Fibroblast of peridontal ligament (primary cell): ENCODE data around the gene NT5E.

Source experiments
- DNase-seq: peaks from one replicate; pipeline ENCODE4 v3.0.0-alpha.2; 2010; ENCODE audit errors: extremely low read depth

Gene NT5E

DNA sequence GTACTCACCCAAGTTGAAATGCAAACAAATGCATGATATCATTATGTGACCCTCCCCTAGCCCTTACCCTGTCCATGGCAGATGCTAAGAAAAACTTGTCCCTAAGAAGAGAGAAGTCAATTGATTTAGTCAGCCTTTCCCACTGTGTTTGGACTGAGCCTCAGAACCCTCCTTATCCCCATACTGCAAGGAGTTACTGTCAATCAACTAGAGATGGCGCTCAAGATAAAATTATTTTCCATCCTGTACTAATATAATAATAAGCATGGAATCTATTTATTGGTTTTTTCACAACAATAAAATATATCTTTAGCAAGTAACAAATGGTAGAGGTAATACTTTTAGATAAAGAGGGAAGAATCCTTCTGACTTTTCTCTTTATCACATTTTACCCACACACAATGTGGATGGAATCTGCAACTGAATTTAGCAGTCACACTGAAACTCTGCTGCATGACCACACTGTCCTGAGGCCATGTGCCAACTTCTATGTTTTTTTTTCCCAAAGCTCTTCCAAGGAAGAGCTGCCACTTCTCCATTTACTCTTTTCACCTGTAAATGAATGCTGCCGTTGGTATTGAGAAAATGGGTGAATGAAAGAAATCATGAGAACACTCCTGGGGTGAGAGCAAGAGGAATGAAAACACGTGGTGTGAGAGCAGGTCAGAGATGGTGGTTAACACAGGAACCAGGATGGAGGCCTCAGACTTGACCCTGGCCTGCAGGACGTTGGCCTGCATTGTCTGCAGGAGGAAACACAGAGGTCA is 10.5 kb downstream of the NT5E start:
- DNase-seq: peak; percentile 48

- DNase-seq: peak; percentile 72
Measured at GRCh38 chr6:85460921-85461797, 11.3 kb downstream of the NT5E start.

- no peak for DNase-seq
Measured at GRCh38 chr6:85461798-85462170, 11.9 kb downstream of the NT5E start.

DNA sequence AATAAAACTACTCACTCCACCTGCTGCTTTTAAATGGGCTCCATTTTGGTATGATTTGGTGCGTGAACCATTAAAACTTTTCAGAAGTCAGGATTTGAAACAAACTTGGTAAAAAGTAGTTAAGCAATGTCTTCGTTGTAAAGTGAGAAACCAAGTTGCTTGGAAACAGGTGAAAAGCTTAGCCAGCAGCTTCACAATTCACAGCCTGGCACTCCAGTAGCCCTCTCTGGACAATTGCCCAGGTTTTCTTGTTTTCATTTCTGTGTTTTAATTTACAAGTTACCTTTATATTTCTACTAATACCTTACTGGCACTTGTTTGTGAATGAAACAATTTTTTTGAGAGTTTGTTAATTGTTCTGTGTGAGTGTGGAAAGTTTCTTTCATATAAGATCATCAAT is 12.8 kb downstream of the NT5E start:
- no peak for DNase-seq

- no peak for DNase-seq
Measured at GRCh38 chr6:85463621-85464259, 13.9 kb downstream of the NT5E start.

GRCh38 chr6:85464260-85464644 is 14.4 kb downstream of the NT5E start:
- DNase-seq: peak; percentile 98

- DNase-seq: peak; percentile 59
Measured at GRCh38 chr6:85464722-85465150, 14.9 kb downstream of the NT5E start.

DNA sequence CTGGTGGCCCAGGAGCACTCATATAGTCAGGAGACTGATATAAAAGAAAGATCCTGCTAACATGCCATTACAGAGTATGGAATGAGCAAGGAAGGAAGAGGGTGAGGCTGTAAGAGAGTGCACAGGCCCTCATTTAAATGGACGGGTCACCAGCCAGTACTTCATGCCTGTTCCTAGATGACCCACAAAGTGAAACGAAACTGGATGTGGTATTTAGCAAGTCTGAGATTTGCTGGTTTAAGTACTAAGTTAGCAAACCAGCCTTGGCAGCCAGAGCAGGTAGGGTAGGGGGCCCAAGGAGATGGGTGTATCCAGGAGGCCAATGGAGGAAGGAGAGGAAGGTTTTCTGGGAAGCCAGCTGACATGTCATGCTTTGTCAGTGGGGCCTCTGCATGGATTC is 15.9 kb downstream of the NT5E start:
- DNase-seq: no peak

- DNase-seq: no peak
Measured at GRCh38 chr6:85468326-85468725, 18.4 kb downstream of the NT5E start.

DNA sequence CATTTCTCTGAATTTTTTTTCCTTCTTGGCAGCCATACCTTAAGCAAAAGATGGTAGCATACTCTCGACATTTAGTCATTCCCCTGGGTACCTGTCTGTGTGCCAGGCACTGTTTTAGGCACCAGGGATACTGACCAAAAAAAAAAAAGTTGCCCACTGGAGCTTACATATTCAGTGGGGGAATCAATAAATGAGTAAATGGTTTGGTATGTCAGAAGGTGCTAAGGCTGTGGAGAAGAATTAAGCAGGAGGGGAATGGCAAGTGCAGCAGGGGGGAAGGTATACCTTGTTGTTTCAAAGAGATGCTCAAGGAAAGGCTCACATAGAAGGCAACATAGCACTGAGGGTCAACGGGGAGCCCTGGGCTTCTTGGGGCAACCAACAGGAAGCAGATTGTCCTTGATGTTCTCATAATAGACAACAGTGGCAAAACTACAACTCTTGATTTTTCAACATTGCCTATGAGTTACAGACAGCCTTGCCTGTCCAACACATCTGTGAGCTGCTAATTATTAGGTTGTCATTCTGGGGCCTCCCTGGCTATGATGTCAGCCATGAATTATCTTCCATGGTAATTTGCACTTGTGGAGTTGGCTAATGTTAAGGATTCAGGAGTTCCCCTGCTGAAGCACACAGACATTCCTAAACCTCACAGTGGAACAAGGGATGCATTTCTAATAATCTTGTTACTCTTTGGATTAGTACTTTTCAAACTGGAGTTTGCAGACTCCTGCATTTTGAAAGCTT is 19.6 kb downstream of the NT5E start:
- DNase-seq: no peak

DNA sequence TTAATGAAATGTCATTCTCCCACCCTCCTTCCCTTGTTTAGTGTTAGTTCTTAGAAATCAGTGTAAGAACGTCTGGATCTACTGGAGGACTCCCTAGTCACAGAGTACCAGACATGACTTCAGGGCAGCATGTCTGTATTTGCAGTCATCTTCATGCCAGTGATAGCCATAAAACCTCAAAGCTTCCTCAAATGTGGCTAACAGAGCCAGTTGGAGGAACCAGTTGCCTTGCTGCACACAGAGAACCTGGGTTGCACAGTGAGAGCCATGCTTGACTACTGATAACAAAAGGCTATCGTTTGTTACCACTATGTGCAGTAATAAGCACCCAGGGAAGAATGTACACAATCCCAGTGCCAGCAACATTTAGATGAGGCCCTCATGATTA is 20.1 kb downstream of the NT5E start:
- no peak for DNase-seq

- no peak for DNase-seq
Measured at GRCh38 chr6:85472744-85473143, 22.9 kb downstream of the NT5E start.

GRCh38 chr6:85473748-85474147 is 23.9 kb downstream of the NT5E start:
- no peak for DNase-seq

DNA sequence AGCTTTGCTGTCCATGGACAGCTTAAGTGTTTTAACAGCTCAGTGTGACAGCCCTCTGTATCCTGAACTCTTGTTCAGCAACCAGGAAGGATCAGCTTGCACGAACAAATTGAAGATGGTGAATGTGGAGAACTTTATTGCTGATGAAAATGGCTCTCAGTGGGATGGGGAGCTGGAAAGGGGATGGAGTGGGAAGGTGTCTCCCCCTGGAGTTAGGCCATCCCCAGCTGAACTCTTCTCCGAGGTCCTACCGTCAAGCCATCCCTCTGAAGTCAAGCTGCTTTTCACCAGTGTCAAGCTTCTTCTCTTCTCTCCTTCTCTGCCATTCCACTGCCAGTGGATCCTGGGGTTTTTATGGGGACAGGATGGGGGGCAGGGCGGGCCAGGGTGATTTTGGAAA is 26.6 kb downstream of the NT5E start:
- DNase-seq: no peak

DNA sequence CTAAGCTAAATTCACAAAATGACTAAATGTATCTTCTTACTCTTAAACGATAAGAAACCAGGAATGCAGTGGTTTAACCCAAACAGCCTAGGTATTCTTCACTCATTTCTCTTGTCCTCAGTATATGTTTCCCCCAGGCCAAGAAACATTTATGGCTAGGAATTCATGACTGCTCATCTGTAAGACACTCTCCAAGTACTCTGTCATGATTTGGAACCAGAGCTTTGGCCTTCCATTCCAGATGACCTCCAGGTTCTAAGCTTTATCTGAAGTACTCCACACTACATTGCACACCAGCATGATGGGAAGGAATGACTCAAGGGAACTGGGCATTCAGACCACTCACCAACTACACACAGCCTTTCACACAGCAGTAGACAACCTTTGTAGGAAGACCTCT is 29.3 kb downstream of the NT5E start:
- DNase-seq: no peak

GRCh38 chr6:85482206-85482904 is 32.5 kb downstream of the NT5E start:
- peak; percentile 90 for DNase-seq

GRCh38 chr6:85482905-85483700 is 33.2 kb downstream of the NT5E start:
- DNase-seq: peak; percentile 83

- no peak for DNase-seq
Measured at GRCh38 chr6:85483846-85484245, 34.0 kb downstream of the NT5E start.

DNA sequence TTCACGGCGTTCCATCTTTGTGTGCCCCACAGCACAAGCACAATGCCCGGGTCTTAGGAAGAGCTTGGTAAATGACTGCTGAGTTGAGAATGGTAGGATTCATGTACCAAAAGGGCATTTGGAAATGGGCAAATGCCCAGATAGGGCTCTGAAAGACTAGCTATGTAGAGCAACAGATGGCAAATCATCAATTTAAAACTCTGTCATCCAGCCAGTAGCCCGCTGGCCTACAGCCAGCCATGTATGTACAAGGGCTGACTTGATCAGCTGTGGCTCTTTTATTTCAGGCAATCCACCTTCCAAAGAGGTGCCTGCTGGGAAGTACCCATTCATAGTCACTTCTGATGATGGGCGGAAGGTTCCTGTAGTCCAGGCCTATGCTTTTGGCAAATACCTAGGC is 35.1 kb downstream of the NT5E start:
- DNase-seq: peak; percentile 38

GRCh38 chr6:85490516-85491248 is 40.8 kb downstream of the NT5E start:
- no peak for DNase-seq
